ENCODE results near the gene HCN3. TPM values are rescaled to one million over a fixed set of nuclear protein-coding genes. Genes with fewer than 3 reads are reported as not detected.

Gene HCN3
- total RNA-seq, 1 experiment from 2014 or later: 7.5 TPM

GRCh38 chr1:155241841-155242264, 35.4 kb upstream of the HCN3 start:
- Histone ChIP-seq H3K79me2 (ENCODE audit: low read depth) (0 out of 2 replicates have a peak, but pooled peaks cover 6% of the 10 kb centered on the region), H4K20me1 (ENCODE audit: insufficient read depth) (no peaks in the 10 kb centered on the region), H3K4me1 (replicated peaks; ENCODE audit: insufficient read depth) (peaks cover 26% of the 10 kb centered on the region), H3K27me3 (ENCODE audit: insufficient read depth, low read depth) (no peaks in the 10 kb centered on the region), H3K36me3 (ENCODE audit: low read depth) (no peaks in the 10 kb centered on the region), H3K9me2 (ENCODE audit: insufficient read depth) (no peaks in the 10 kb centered on the region), H3K4me2 (0 out of 2 replicates have a peak overlapping the region, but pooled peaks have one; percentile 86), H3K9me3 (ENCODE audit: insufficient read depth, low read depth) (no peaks in the 10 kb centered on the region), H2AFZ (no peak overlapping the region), H3K27ac (peak overlapping the region; percentile 29; the same call in 1 of the 2 replicates), H3F3A (ENCODE audit: insufficient read depth, low read depth) (peaks cover 44% of the 10 kb centered on the region), H3K4me3 (no peak overlapping the region)
- BruUV-seq (replicated peaks): no TSS peak
- ChIA-PET CTCF (interaction anchor here (0.8 kb wide), 1 partner anchor 17 kb away, joined by 3 read pairs; no protein-coding TSS in a partner anchor), POLR2A (ENCODE audit: unreplicated experiment) (no interaction called here)
- intact Hi-C loops (cut with micrococcal nuclease; ENCODE audit: unreplicated experiment): no loop called here
- no peak for TF ChIP-seq CTCF (conservative IDR thresholded peaks at IDR 0.05)
- no peak for TF ChIP-seq EZH2 (IDR thresholded peaks at IDR 0.05; ENCODE audit: low read depth)
- no peak for DNase-seq

DNA sequence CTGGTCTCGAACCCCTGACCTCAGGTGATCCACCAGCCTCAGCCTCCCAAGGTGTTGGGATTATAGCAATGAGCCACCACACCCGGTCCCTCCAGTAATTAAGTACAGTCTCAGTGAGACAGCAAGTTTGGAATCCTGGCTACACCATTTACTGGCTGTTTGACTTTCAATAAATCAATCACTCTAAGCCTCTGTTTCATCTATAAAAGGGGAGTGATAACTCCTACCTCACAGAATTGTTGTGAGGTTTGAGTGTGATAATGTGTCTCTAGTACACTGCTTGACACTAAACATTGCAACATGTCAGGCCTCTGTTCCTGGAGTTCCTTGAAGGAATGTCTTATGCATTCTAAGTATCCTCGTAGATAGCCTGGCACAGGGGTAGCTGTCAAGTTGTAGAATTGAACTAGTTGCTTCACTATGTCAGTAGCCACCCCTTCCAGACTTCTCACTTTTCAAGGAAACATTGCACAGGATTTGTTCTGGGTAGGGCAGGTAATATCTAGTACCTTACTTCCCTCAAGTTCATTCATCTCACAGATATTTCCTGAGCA, 34.4 kb upstream of the HCN3 start:
- no TSS peak for BruUV-seq (replicated peaks)
- 0 out of 2 replicates have a peak, but pooled peaks cover 6% of the 10 kb centered on the region for H3K79me2 ChIP-seq (ENCODE audit: low read depth)
- no peak overlapping the region for H2AFZ ChIP-seq
- no peaks in the 10 kb centered on the region for H4K20me1 ChIP-seq (ENCODE audit: insufficient read depth)
- peak overlapping the region; percentile 75; the same call in 1 of the 2 replicates for H3K4me3 ChIP-seq
- no peaks in the 10 kb centered on the region for H3K36me3 ChIP-seq (ENCODE audit: low read depth)
- intact Hi-C loops (cut with micrococcal nuclease; ENCODE audit: unreplicated experiment): no loop called here
- peak overlapping the region; percentile 82 for H3K4me2 ChIP-seq
- ChIA-PET POLR2A (ENCODE audit: unreplicated experiment) (no interaction called here), CTCF (interaction anchor here (0.5 to 1.5 kb wide), 2 partner anchors 70 to 74 kb away, joined by 3 read pairs; partner anchors contain the start of gene KRTCAP2)
- H3K4me1 ChIP-seq (replicated peaks; ENCODE audit: insufficient read depth): peaks cover 26% of the 10 kb centered on the region
- H3F3A ChIP-seq (ENCODE audit: insufficient read depth, low read depth): peaks cover 38% of the 10 kb centered on the region
- H3K9me2 ChIP-seq (ENCODE audit: insufficient read depth): no peaks in the 10 kb centered on the region
- no peak overlapping the region for H3K27ac ChIP-seq
- H3K27me3 ChIP-seq (ENCODE audit: insufficient read depth, low read depth): no peaks in the 10 kb centered on the region
- DNase-seq: peak in 1 of 2 experiments; percentile 50
- TF ChIP-seq EZH2 (IDR thresholded peaks at IDR 0.05; ENCODE audit: low read depth) (no peak), CTCF (conservative IDR thresholded peaks at IDR 0.05) (no peak)
- H3K9me3 ChIP-seq (ENCODE audit: insufficient read depth, low read depth): no peaks in the 10 kb centered on the region

DNA sequence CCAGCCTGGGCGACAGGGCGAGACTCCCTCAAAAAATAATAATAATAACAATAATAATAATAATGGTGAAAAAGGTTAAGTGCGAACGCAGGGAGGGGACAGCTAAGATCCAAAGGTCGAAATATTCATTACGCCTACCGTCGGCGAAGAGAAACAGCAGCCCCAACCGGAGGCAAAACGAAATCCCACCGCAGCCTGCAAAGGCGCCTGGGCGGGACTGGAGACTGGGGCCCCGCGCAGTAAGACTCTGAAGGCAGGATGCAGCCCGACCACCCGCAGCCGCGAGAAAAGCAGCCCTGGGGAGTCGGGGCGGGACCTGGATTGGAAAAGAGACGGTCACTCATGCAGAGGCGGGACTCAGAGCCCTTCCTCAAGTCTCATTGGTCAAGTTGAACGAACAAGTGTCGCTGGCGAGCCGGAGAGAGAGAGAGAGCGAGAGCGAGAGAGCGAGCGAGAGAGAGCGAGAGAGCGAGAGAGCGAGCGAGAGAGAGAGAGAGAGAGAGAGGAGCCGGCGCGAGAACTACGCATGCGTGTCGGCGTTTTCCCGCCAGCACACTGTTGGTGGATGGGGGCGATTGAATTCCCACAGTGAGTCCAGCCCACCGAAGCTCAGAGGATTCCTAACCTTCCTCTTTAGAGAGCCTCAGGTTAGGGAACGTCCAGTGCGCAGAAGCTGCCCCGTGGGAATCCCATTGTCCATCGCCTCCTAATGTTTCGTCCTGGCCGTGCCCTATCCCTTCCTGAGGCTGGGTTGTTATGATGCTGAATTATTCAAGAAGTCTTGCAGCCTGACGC, 32.7 kb upstream of the HCN3 start:
- H3K4me1 ChIP-seq (replicated peaks; ENCODE audit: insufficient read depth): peaks cover 26% of the 10 kb centered on the region
- peak overlapping the region; percentile 94 for H2AFZ ChIP-seq
- no peaks in the 10 kb centered on the region for H3K9me2 ChIP-seq (ENCODE audit: insufficient read depth)
- H3K36me3 ChIP-seq (ENCODE audit: low read depth): no peaks in the 10 kb centered on the region
- H3K4me3 ChIP-seq: peak overlapping the region; percentile 75
- peak overlapping the region; percentile 72 for H3K27ac ChIP-seq
- peak; percentile 94 to 96 for DNase-seq
- peaks cover 43% of the 10 kb centered on the region for H3F3A ChIP-seq (ENCODE audit: insufficient read depth, low read depth)
- no peaks in the 10 kb centered on the region for H3K9me3 ChIP-seq (ENCODE audit: insufficient read depth, low read depth)
- H3K4me2 ChIP-seq: peak overlapping the region; percentile 82
- TF ChIP-seq EZH2 (IDR thresholded peaks at IDR 0.05; ENCODE audit: low read depth) (no peak), CTCF (conservative IDR thresholded peaks at IDR 0.05) (peak; percentile 91)
- ChIA-PET CTCF (interaction anchor here (1.5 kb wide), 1 partner anchor 72 kb away, joined by 3 read pairs; the partner anchor contains the start of gene KRTCAP2), POLR2A (ENCODE audit: unreplicated experiment) (interaction anchor here (0.7 to 1.0 kb wide), 2 partner anchors 50 to 64 kb away, joined by 3 to 12 read pairs; partner anchors contain the start of gene FDPS)
- intact Hi-C loops (cut with micrococcal nuclease; ENCODE audit: unreplicated experiment): loop anchor here (1.0 kb wide), 3 partner anchors 37 to 404 kb away; partner anchors contain the start of gene THBS3
- no TSS peak for BruUV-seq (replicated peaks)
- H3K79me2 ChIP-seq (ENCODE audit: low read depth): 0 out of 2 replicates have a peak, but pooled peaks cover 6% of the 10 kb centered on the region
- H4K20me1 ChIP-seq (ENCODE audit: insufficient read depth): no peaks in the 10 kb centered on the region
- H3K27me3 ChIP-seq (ENCODE audit: insufficient read depth, low read depth): no peaks in the 10 kb centered on the region

Data from PC-9 (cell line).